GM23338 (cell line): Measurements from ENCODE around the gene IDI1. TPM values are rescaled to one million over a fixed set of nuclear protein-coding genes. Genes with fewer than 3 reads are reported as not detected.

ENCODE experiments used
- ATAC-seq: fragments of 200-7000 bp; cut with Tn5 transposase; 3 replicates; pipeline ENCODE4 v1.9.1; 2020
- DNase-seq: peaks from one replicate; pipeline ENCODE4 v3.0.0-alpha.2; 2015; ENCODE audit warnings: low spot score
- H2AFZ ChIP-seq: fragments of 200-600 bp; sonication (generic); 2 replicates; pipeline ENCODE4 v1.8.0; 2016; ENCODE audit warnings: antibody characterized with exemption, mild to moderate bottlenecking, moderate library complexity
- H3F3A ChIP-seq: fragments of 200-600 bp; sonication (generic); replicated peaks from 2 replicates; pipeline ENCODE4 v1.8.0; 2017; ENCODE audit warnings: antibody characterized with exemption, mixed run types, low read depth
- H3K27ac ChIP-seq: fragments of 200-600 bp; sonication (generic); 2 replicates; pipeline ENCODE4 v1.6.1; 2016; ENCODE audit warnings: low read depth
- H3K27me3 ChIP-seq: fragments of 200-600 bp; sonication (generic); 2 replicates; pipeline ENCODE4 v1.8.0; 2016; ENCODE audit warnings: mild to moderate bottlenecking, mixed run types, moderate library complexity; ENCODE audit not compliant: insufficient read depth
- H3K36me3 ChIP-seq: fragments of 200-600 bp; sonication (generic); 2 replicates; pipeline ENCODE4 v1.8.0; 2016; ENCODE audit warnings: mild to moderate bottlenecking; ENCODE audit not compliant: insufficient read depth
- H3K4me1 ChIP-seq: fragments of 200-600 bp; sonication (generic); 2 replicates; pipeline ENCODE4 v1.8.0; 2016; ENCODE audit warnings: mild to moderate bottlenecking, moderate library complexity; ENCODE audit not compliant: insufficient read depth
- H3K4me2 ChIP-seq: fragments of 200-600 bp; sonication (generic); 2 replicates; pipeline ENCODE4 v1.7.1; 2017; ENCODE audit warnings: mixed run types
- H3K4me3 ChIP-seq: fragments of 200-600 bp; sonication (generic); 2 replicates; pipeline ENCODE4 v1.6.1; 2016; ENCODE audit warnings: mixed run types
- H3K79me2 ChIP-seq: fragments of 200-600 bp; sonication (generic); replicated peaks from 2 replicates; pipeline ENCODE4 v1.8.0; 2017; ENCODE audit warnings: mild to moderate bottlenecking; ENCODE audit not compliant: insufficient read depth
- H3K9me2 ChIP-seq: fragments of 200-600 bp; sonication (generic); 2 replicates; pipeline ENCODE4 v1.8.0; 2017; ENCODE audit not compliant: insufficient read depth
- H4K20me1 ChIP-seq: fragments of 200-600 bp; sonication (generic); replicated peaks from 2 replicates; pipeline ENCODE4 v1.8.0; 2017; ENCODE audit warnings: mild to moderate bottlenecking; ENCODE audit not compliant: insufficient read depth
- H3K27ac Mint-ChIP-seq: 2 replicates; pipeline ENCODE4 v1.8.0; 2020; ENCODE audit warnings: inconsistent platforms, mild to moderate bottlenecking, moderate library complexity, mixed read lengths
- H3K27me3 Mint-ChIP-seq: 3 replicates; pipeline ENCODE4 v1.8.0; 2022; ENCODE audit warnings: low read depth, mild to moderate bottlenecking, moderate library complexity, mixed read lengths, inconsistent platforms; ENCODE audit not compliant: insufficient read depth, poor library complexity
- H3K36me3 Mint-ChIP-seq: 3 replicates; pipeline ENCODE4 v1.8.0; 2021; ENCODE audit warnings: low read depth, mild to moderate bottlenecking, inconsistent platforms, moderate library complexity, mixed read lengths
- H3K4me1 Mint-ChIP-seq: 3 replicates; pipeline ENCODE4 v1.8.0; 2020; ENCODE audit warnings: mild to moderate bottlenecking, inconsistent platforms, mixed read lengths
- H3K4me3 Mint-ChIP-seq: 3 replicates; pipeline ENCODE4 v1.8.0; 2021; ENCODE audit warnings: moderate library complexity, mild to moderate bottlenecking, inconsistent platforms, mixed read lengths
- H3K9me3 Mint-ChIP-seq: 3 replicates; pipeline ENCODE4 v1.8.0; 2020; ENCODE audit warnings: moderate library complexity, mild to moderate bottlenecking, inconsistent platforms, mixed read lengths
- ETS1 ChIP-seq: IDR thresholded peaks from 2 replicates; pipeline ENCODE4 v1.6.1; 2016; ENCODE audit warnings: antibody characterized with exemption
- EZH2phosphoT487 ChIP-seq: fragments of 200-600 bp; sonication (generic); IDR thresholded peaks from one replicate; pipeline ENCODE4 v1.8.1; 2018; ENCODE audit warnings: antibody characterized with exemption; ENCODE audit not compliant: unreplicated experiment
- NANOG ChIP-seq: IDR thresholded peaks from 2 replicates; pipeline ENCODE4 v1.6.1; 2016; ENCODE audit warnings: antibody characterized with exemption, borderline replicate concordance
- POLR2AphosphoS5 ChIP-seq: IDR thresholded peaks from 2 replicates; pipeline ENCODE4 v1.6.1; 2016; ENCODE audit warnings: antibody characterized with exemption, low read depth
- ZNF331 ChIP-seq: fragments of 250-450 bp; sonication (Bioruptor Pico); IDR thresholded peaks from 2 replicates; pipeline ENCODE4 v1.5.0; 2020; ENCODE audit warnings: low read depth, mild to moderate bottlenecking, moderate library complexity
- polyA plus RNA-seq: library from polyadenylated mRNA; unstranded; fragments of >200 nt; fragmentation: Nextera tagmentation; extraction: Ambion mirVana; gene quantifications from 2 replicates; pipeline ENCODE4 v1.2.1, GENCODE V29; 2016
- total RNA-seq: library from RNA; depleted of rRNA; stranded (reverse); fragments of >200 nt; shearing (Covaris generic); gene quantifications from 2 replicates; pipeline ENCODE4 v1.2.3, GENCODE V29; 2014
- TF ChIP-seq, protein P1 (sequence below): IDR thresholded peaks from one replicate; pipeline ENCODE4 v1.6.1; 2018; ENCODE audit warnings: antibody characterized with exemption; ENCODE audit not compliant: unreplicated experiment
- TF ChIP-seq, protein P2 (sequence below), 2 experiments: fragments of 200-600 bp in 1 of 2; sonication (generic) in 1 of 2; conservative IDR thresholded peaks; 2 replicates each; pipeline versions ENCODE4 v1.5.1 to v1.6.1; 2016 to 2017; ENCODE audit warnings: antibody characterized with exemption in 2 of 2, low read depth in 2 of 2, mild to moderate bottlenecking in 2 of 2, moderate library complexity in 1 of 2
- TF ChIP-seq, protein P3 (sequence below): fragments of 250-450 bp; sonication (Bioruptor Pico); IDR thresholded peaks from 2 replicates; pipeline ENCODE4 v1.5.0; 2020; ENCODE audit warnings: mild to moderate bottlenecking, moderate library complexity

IDI1 gene
- total and polyA plus RNA-seq, 2 experiments from 2014 or later, result 119 to 154 TPM

DNA sequence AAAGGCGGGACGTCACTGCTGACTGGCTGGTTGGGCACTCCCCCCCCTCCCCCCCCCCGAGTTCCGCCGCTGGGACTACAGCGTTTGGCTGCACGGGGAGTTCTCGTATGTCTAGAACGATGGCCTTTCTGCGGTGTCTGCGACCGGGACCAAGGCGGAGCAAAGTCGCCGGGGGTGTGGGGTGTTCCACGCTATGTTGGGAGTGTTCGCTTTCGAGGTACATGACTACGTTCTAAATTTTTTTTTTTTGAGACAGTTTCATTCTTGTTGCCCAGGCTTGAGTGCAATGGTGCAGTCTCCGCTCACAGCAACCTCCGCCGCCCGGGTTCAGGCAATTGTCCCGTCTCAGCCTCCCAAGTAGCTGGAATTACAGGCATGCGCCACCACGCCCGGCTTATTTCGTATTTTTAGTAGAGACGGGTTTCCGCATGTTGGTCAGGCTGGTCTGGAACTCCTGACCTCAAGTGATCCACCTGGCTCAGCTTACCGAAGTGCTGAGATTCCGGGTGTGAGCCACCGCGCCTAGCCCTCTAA lies 573 bp upstream of the IDI1 start:
- Histone ChIP-seq H3K36me3 (peaks cover 2% of the 10 kb centered on the region; the same call in 1 of the 2 replicates), H4K20me1 (peaks cover 44% of the 10 kb centered on the region), H3K9me2 (no peaks in the 10 kb centered on the region), H3K4me2 (peak overlapping the region; percentile 83), H2AFZ (no peak overlapping the region), H3K4me3 (peak overlapping the region; percentile 95), H3F3A (peaks cover 16% of the 10 kb centered on the region; the same call in 1 of the 2 replicates), H3K79me2 (peaks cover 79% of the 10 kb centered on the region), H3K4me1 (peaks cover 21% of the 10 kb centered on the region), H3K27me3 (no peaks in the 10 kb centered on the region), H3K27ac (peak overlapping the region; percentile 98)
- Mint-ChIP-seq H3K9me3 (no peaks in the 10 kb centered on the region), H3K36me3 (peaks cover 49% of the 10 kb centered on the region), H3K4me3 (peak overlapping the region; percentile 97), H3K27me3 (peaks cover 25% of the 10 kb centered on the region), H3K4me1 (peaks cover 23% of the 10 kb centered on the region), H3K27ac (peak overlapping the region; percentile 99)
- DNase-seq (peak; percentile 47), ATAC-seq (peak; percentile 3)
- TF ChIP-seq, protein P1, sequence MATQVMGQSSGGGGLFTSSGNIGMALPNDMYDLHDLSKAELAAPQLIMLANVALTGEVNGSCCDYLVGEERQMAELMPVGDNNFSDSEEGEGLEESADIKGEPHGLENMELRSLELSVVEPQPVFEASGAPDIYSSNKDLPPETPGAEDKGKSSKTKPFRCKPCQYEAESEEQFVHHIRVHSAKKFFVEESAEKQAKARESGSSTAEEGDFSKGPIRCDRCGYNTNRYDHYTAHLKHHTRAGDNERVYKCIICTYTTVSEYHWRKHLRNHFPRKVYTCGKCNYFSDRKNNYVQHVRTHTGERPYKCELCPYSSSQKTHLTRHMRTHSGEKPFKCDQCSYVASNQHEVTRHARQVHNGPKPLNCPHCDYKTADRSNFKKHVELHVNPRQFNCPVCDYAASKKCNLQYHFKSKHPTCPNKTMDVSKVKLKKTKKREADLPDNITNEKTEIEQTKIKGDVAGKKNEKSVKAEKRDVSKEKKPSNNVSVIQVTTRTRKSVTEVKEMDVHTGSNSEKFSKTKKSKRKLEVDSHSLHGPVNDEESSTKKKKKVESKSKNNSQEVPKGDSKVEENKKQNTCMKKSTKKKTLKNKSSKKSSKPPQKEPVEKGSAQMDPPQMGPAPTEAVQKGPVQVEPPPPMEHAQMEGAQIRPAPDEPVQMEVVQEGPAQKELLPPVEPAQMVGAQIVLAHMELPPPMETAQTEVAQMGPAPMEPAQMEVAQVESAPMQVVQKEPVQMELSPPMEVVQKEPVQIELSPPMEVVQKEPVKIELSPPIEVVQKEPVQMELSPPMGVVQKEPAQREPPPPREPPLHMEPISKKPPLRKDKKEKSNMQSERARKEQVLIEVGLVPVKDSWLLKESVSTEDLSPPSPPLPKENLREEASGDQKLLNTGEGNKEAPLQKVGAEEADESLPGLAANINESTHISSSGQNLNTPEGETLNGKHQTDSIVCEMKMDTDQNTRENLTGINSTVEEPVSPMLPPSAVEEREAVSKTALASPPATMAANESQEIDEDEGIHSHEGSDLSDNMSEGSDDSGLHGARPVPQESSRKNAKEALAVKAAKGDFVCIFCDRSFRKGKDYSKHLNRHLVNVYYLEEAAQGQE, result no peak
- TF ChIP-seq NANOG (no peak), ZNF331 (CRISPR knock-in tag) (no peak), EZH2phosphoT487 (no peak), POLR2AphosphoS5 (no peak; the same call in 1 of the 2 replicates), ETS1 (0 out of 2 replicates have a peak, but pooled peaks have one; percentile 5)
- TF ChIP-seq, protein P2, sequence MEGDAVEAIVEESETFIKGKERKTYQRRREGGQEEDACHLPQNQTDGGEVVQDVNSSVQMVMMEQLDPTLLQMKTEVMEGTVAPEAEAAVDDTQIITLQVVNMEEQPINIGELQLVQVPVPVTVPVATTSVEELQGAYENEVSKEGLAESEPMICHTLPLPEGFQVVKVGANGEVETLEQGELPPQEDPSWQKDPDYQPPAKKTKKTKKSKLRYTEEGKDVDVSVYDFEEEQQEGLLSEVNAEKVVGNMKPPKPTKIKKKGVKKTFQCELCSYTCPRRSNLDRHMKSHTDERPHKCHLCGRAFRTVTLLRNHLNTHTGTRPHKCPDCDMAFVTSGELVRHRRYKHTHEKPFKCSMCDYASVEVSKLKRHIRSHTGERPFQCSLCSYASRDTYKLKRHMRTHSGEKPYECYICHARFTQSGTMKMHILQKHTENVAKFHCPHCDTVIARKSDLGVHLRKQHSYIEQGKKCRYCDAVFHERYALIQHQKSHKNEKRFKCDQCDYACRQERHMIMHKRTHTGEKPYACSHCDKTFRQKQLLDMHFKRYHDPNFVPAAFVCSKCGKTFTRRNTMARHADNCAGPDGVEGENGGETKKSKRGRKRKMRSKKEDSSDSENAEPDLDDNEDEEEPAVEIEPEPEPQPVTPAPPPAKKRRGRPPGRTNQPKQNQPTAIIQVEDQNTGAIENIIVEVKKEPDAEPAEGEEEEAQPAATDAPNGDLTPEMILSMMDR (conservative IDR thresholded peaks at IDR 0.05; ENCODE audit: low read depth in 2 of 2), result no peak
- TF ChIP-seq, protein P3, sequence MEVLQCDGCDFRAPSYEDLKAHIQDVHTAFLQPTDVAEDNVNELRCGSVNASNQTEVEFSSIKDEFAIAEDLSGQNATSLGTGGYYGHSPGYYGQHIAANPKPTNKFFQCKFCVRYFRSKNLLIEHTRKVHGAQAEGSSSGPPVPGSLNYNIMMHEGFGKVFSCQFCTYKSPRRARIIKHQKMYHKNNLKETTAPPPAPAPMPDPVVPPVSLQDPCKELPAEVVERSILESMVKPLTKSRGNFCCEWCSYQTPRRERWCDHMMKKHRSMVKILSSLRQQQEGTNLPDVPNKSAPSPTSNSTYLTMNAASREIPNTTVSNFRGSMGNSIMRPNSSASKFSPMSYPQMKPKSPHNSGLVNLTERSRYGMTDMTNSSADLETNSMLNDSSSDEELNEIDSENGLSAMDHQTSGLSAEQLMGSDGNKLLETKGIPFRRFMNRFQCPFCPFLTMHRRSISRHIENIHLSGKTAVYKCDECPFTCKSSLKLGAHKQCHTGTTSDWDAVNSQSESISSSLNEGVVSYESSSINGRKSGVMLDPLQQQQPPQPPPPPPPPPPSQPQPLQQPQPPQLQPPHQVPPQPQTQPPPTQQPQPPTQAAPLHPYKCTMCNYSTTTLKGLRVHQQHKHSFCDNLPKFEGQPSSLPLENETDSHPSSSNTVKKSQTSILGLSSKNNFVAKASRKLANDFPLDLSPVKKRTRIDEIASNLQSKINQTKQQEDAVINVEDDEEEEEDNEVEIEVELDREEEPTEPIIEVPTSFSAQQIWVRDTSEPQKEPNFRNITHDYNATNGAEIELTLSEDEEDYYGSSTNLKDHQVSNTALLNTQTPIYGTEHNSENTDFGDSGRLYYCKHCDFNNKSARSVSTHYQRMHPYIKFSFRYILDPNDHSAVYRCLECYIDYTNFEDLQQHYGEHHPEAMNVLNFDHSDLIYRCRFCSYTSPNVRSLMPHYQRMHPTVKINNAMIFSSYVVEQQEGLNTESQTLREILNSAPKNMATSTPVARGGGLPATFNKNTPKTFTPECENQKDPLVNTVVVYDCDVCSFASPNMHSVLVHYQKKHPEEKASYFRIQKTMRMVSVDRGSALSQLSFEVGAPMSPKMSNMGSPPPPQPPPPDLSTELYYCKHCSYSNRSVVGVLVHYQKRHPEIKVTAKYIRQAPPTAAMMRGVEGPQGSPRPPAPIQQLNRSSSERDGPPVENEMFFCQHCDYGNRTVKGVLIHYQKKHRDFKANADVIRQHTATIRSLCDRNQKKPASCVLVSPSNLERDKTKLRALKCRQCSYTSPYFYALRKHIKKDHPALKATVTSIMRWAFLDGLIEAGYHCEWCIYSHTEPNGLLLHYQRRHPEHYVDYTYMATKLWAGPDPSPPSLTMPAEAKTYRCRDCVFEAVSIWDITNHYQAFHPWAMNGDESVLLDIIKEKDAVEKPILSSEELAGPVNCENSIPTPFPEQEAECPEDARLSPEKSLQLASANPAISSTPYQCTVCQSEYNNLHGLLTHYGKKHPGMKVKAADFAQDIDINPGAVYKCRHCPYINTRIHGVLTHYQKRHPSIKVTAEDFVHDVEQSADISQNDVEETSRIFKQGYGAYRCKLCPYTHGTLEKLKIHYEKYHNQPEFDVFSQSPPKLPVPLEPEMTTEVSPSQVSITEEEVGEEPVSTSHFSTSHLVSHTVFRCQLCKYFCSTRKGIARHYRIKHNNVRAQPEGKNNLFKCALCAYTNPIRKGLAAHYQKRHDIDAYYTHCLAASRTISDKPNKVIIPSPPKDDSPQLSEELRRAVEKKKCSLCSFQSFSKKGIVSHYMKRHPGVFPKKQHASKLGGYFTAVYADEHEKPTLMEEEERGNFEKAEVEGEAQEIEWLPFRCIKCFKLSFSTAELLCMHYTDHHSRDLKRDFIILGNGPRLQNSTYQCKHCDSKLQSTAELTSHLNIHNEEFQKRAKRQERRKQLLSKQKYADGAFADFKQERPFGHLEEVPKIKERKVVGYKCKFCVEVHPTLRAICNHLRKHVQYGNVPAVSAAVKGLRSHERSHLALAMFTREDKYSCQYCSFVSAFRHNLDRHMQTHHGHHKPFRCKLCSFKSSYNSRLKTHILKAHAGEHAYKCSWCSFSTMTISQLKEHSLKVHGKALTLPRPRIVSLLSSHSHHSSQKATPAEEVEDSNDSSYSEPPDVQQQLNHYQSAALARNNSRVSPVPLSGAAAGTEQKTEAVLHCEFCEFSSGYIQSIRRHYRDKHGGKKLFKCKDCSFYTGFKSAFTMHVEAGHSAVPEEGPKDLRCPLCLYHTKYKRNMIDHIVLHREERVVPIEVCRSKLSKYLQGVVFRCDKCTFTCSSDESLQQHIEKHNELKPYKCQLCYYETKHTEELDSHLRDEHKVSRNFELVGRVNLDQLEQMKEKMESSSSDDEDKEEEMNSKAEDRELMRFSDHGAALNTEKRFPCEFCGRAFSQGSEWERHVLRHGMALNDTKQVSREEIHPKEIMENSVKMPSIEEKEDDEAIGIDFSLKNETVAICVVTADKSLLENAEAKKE (CRISPR knock-in tag), result no peak
